Stimulated activated CD4-positive, alpha-beta T cell treated with anti-CD3 and anti-CD28 coated beads, Interleukin-4, amount 100 ng/mL, for 48 hours (primary cell): ENCODE measurements around the gene PPM1F.
"Not testable (repeated sequence)": the region's sequence is repeated elsewhere in the genome, so short reads cannot be mapped to it uniquely, and the experiment has no call there.

ENCODE experiments used
- DNase-seq, 2 donors: peaks; one replicate each; pipeline ENCODE4 v3.0.0-alpha.2; 2020; ENCODE audit warnings: low read depth in 2 of 2

PPM1F gene

DNA sequence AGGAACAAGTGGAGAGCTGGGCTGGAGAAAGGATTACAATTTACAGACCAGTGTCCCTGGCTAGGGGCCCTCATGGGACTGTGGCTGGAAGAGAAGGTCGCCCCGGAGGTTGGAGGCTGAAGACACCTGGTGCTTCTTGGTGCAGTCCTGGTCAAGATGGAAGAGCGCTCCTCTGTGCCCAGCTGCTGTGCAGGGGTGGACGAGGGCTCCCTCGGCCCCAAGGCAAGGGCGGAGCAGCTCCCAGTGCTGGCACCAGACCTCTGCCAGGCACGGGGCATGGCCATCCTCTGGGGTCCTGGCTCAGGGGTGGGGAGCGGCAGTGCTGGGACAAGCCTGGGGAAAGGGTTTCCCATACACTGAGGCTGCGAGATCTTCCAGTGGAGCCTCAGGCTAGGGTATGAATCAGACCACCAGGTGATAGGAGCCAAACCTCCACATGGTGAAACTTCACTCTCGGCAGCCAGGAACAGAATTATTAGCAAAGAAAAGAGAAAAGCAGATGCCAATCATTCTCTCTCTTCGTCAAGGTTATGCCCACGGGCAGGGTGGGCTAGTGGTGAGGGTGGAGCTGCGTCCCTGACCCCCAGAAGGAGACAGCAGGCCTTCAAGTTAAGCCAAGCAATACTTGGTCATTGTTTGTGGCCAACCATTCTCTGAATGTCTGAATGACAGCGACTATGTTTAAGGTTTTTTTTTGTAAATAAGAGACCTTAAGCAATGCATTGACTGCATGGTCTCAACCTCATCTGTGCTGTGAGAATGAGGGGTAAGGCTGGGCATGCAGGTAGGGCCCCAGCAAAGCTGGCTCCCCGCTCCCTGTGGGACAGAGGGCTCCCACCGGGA, 32.1 kb downstream of the PPM1F start:
- DNase-seq: no peak

DNA sequence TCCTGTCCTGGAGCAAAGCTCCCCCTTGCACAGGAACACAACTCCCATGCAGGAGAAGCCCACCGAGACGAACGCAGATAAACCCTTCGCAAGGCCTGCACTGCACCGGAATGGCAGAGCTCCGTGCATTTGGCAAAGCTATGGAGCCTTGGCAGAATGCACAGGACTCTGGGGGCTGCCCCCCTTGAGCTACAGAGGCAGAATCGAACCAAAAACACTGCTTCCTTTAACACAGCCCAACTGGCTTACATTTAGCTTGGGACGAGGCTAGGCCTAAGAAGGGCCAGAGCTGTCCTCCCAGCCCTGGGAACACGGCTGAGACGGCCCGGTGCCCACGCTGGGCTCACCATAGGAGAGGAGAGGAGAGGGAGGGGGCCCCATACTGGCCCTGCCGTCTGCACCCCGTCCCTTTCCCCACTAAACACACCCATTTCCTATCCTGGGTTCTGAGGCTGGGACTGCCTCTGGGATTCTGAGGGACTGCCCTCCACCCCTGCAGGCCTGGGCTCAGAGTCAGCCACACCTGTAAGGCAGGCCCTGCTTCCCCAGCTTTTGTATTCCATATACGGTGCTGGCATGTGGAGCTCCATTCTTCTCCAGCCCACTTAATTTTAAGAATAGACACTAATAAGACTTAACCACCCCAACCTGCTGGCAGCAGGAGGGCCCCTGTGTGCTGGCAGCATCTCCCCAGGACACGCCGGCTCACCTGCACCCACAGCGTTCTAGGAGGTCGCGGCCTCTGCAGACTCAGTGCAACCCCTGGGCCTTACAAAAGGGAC, 32.9 kb downstream of the PPM1F start:
- DNase-seq: no peak

DNA sequence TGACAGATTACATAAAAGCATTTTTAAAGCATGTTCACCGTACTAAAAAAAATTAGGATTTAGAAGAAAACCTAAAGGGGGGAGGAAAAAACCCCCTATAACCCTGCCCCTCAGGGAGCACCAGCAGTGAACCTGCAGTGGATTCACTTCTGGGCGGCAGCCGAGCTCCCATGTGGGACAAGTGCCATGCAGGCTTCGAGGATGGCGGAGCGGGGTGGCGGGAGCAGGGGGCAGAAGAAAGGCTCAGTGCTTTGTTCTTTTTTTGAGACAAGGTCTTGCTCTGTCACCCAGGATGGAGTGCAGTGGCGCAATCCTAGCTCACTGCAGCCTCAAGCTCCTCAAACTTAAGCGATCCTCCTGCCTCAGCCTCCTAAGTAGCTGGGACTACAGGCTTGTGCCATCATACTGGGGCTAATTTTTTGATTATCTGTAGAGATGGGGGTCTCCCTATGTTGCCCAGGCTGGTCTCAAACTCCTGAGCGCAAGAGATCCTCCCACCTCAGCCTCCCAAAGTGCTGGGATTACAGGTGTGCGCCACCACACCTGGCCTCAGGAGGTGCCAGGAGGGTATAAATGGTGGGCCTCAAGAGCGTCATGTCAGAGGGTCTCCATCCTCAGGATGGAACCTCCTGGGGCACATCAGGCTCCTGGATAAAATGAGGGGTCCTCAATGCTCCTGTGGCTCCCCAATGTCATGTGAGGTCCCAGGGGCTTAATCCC, 34.0 kb downstream of the PPM1F start:
- DNase-seq: no peak

DNA sequence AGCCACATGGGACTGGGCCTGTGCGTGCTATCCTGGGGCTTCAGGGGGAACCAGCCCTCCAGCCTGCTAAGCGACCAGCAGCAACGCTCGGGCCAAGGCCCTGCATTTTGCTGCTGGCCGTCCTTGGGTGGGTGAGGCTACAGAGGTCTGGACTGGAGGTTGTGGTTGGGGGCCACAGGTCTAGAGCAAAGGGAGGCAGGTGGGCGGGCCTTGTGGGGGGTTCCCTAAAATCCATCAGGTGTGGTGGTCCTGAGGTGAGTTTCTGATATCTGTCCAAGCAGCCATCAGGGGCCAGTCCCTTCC, 34.7 kb downstream of the PPM1F start:
- DNase-seq: no peak

DNA sequence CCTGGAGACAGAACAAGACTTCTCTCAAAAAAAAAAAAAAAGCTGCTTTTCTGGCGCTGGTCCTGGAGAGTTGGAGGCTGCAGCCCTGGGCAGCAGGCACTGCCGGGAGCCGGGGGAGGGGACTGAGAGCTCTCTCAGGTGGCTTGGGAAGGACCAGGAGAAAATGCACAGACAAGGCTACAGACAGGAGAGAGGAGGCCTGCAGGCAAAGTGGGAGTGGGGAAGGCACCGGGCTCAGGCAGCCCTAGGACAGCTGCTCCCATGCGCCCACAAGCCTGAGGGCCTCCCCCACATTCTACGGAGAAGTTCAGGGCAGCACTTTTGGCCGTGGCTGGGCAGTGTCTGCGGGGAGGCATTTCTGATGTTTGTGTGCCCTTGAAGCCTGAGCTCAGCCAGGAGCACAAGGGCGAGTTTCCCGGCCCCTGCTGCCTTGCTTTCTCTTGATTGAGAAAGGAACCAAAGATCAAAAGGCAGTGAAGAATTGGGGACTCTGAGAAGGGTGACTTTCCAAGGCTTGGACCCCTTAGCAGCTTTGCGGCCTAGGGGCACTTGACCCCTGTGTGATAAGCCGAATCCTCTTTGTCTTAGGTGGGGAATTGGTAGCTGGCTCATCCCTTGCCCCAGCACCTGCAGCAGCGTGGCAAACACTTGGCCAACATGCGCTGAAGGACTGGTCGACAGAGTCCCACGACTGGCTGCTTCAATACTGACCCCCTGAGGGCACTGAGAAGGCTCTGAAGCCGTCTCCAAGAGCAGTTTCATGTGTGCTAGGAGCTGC, 35.3 kb downstream of the PPM1F start:
- DNase-seq: no peak

DNA sequence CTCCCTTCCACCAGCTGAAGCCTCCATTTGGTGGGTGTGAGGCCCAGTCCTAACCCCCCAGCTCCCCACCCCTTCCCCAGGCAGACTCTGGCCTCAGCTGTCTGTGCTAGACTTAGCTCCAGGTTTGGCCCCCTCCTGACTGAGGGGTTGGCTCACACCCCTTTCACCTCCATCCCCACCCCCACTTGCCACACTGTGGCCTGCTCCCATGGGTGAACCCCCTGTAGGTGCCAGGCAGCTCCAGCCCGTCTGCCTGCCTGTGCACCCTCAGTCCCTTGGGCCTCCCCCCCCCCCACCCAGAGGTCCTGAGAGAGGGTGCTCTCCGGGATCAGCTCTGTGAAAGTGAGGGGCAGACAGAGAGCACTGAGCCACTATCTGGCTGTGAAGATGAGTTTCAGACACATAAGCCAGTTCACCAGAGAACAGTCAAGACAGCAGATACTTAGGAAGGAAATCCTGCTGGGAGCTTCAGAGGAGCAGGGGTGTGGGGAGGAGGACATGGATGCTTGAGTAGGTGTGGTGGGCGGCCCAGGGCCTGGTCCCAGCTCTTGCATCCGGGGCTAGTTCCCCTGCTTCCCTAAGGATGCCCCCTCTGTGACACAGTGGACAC, 36.2 kb downstream of the PPM1F start:
- DNase-seq: no peak

DNA sequence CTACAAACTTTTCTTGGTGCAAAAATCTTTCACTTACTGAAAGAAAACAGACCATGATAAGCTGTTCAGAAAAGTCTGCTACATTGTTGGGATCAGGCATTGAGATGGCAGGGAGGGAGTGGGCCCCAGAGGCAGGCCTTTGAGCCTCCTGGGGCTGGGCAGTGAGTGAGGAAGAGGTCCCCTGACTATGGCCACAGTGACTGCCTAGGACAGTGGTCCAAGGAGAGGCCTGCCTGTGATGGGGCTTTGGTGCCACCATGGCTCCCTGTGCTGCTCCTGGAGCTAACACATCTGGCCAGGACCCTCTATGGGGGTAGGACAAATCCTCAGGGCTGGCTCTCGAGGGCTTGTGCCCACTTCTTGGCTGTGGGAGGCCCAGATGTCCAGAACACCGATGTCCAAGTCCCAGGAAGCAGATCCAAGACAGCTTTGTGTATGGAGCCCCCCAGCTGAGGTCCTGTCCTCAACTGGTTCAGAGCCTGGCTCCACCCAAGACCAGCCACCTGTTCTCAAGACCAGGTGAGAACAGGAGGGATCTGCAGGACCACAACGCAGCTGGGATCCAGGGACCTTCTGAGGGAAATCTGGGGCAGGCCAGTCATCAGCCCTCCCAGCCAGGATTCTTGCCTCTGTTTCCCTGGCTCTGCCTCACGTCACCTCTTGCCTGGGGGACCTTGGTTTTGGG, 36.9 kb downstream of the PPM1F start:
- DNase-seq: no peak

DNA sequence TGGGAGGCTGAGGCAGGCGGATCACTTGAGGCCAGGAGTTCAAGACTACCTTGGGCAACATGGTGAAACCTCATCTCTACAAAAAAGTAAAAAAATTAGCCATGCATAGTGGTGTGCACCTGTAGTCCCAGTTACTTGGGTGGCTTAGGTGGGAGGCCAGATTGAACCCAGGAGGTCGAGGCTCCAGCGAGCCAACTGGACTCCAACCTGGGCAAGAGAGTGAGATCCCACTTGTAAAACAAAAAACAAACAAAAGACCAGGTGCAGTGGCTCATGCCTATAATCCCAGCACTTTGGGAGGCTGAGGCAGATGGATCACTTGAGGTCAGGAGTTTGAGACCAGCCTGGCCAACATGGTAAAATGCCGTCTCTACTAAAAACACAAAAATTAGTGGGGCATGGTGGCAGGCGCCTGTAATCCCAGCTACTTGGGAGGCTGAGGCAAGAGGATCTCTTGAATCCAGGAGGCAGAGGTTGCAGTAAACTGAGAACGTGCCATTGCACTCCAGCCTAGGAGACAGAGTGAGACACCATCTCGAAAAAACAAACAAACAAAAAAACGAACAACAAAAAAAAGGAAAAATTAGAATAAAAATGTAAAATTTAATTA, 38.5 kb downstream of the PPM1F start:
- not testable (repeated sequence) for DNase-seq

DNA sequence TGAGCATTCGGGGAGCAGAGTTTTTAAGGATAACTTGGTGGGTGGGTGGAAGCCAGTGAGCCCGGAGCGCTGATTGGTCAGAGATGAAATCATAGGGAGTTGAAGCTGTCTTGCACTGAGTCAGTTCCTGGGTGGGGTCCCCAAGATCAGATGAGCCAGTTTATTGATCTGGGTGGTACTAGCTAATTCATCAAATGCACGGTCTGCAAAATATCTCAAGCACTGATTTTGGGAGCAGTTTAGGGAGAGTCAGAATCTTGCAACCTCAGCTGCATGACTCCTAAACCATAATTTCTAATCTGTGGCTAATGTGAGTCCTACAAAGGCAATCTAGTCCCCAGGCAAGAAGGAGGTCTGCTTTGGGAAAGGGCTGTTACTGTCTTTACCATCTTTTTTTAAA, 42.3 kb downstream of the PPM1F start:
- DNase-seq: not testable (repeated sequence)

DNA sequence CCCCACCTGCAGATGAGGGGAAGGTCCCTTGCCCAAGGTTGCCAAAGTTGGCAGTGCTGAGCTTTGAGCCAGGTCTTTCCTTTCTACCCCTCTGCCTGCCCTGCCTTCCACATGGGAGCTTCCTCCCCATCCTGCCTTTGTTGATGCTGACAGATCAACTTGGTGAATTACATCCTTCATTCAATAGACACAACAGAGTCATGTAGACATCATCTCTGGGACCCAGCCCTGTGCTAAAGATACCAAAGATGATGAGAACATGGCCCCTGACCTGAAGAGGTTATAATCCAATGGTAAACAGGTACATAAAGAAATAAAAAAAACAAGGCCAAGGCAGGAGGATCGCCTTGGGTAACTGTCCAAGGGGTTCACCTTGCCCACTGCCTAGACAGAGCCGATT, 42.8 kb downstream of the PPM1F start:
- no peak for DNase-seq

DNA sequence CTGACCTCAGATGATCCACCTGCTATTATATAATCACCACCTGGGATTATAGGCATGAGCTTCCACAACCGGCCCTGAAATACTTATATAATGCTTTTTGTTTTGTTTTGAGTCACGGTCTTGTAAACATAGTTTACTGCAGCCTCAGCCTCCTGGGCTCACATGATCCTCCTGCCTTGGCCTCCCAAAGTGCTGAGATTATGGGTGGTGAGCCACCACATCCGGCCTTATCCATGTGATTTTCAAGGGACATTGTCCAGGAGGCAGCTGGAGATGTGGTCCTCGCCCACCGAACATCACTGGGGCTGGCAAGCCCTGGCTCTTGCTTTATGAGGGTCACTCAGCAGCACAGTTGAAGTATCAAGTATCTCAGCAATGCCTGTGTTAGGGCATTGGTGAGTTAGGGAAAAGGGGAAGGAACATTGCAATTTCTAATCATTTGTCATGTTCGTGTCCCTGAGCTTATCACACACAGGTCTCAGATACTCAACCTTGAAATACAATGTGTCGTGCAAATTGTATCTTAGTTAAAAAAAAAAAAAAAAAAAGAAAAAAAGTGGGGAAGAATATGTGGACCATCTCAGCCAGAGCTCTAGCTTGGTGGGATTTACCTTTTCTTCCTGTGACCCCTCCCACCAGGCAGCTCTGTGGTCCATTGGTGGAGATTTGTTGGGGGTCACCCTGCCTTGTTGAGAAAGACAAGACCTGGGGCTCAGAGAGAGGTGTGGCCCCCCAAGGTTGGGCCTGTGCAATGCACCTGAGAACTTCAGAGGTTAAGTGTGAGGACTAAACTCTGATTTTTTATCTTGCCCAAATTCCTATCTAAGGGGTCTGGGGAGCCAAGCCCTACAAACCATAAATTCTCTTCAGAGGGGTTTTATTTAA, 44.8 kb downstream of the PPM1F start:
- DNase-seq: no peak

DNA sequence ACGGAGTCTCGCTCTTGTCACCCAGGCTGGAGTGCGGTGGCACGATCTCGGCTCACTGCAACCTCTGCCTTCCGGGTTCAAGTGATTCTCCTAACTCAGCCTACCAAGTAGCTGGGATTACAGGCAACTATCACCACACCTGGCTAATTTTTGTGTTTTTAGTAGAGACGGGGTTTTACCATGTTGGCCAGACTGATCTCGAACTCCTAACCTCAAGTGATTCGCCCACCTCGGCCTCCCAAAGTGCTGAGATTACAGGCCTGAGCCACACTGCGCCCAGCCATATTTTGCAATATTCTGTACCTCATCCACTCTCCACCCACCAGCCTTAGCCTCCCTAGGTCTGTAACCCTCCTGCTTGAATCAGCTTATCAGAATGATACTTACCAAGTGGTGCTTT, 47.4 kb downstream of the PPM1F start:
- DNase-seq: not testable (repeated sequence)

DNA sequence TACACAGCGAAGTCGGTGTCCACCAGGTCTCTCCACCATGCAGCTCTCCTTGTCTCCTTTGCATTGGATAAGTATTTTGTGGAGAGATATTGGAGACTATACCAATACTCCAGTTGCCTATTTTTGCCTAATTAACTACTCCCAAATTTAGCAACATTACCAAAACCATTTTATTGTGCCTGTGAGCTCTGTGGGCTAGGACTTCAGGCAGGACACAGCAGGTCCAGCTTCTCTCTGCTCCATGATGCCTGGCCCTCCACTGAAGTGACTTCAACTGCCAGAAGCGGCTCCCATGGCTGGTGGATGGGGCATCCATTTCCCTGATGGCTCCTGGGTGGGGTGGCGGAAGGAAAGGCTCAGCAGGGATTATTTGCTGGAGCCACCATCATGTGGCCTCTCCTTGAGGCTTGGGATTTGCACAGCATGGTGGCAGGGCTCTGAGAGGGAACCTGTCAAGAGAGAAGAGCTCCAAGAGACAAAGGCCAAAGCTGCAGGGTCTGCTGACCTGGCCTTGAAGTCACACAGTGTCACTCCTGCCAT, 48.3 kb downstream of the PPM1F start:
- no peak for DNase-seq

DNA sequence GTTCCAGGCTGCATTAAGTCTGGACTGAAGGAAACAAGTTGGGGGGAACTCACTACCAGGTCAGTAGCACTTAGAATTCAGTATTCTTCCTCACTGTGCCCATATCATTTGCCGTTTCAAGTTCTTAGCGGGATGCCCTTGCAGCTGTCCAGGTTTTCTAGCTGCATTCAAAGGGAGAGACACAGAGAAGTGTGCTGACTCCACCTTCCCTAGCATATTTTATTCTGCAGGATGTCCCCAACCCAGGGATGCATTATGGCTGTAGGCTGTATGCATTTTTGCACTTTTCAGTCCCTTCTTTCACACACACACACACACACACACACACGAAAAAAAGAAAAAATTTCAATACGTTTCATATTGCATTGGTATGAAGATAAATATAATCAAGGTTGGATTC, 49.4 kb downstream of the PPM1F start:
- DNase-seq: no peak

DNA sequence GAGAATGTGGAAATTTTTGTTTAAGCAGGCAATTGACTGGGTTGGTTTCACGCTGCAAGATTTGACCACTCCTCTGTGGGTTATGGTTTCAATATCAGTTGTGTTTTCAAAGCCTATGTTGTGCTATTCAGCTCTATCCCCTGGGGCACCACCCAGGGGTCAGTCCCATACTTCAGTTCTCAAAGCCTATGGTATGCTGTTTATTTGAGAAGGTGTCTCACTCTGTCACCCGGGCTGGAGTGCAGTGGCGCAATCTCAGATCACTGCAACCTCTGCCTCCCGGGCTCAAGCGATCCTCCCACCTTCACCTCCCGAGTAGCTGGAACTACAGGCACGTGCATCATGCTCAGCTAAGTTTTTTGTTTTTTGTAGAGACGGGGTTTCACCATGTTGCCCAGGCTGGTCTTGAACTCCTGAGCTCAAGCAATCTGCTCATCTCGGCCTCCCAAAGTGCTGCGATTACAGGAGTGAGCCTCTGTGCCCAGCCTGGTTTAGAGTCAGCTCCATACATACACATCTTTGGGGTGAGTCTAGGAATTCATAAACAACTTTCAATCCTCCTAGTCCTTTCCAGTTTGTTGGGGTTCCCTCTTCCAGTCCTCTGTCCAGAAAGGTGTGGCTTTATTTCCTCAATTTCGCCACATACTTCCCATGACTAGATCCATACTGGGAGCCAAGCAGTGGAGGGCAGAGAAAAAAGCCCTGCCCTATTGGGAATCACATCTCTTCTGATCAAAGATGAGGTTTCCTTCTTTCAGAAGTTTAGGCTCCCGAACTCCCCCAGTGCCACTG, 50.2 kb downstream of the PPM1F start:
- DNase-seq: no peak

DNA sequence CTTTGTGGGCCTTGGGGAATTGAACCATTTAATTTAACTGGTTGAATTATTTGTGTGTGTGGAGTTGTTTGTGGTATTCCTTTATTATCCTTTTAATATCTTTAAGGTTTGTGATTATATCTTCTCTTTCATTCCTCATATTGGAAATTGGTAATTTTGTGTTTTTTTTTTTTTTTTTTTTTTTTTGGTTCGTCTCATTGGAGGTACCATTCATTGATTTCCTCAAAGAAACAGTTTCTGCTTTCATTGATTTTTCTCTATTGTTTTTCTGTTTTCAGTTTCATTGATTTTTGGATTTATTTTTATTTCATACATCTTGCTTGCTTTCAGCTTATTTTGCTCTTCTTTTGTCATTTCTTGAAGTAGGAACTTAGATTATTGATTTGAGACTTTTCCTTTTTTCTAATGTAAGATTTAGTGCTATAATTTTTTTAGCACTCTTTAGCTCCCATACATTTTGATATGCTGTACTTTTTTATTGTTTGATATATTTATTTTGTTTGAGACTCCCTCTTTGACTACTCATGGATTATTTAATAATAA, 54.2 kb downstream of the PPM1F start:
- DNase-seq: no peak

DNA sequence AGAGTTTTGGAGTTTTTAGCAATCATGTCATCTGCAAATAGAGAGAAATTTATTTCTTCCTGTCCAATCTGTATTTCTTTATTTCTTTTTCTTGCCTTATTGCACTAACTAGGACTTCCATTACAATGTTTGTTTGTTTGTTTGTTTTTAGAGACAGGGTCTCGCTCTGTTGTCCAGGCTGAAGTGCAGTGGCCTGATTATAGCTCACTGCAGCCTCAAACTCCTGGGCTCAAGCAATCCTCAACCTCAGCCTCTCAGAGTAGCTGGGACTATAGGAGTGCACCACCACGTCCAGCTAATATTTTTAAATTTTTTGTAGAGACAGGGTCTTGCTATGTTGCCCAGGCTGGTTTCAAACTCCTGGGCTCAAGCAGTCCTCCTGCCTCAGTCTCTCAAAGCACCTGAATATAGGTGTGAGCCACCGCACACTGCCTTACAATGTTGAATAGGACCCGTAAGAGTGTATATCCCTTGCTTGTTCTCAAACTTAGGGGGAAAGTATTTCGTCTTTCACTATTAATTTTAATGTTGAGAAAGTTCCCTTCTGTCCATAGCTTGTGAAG, 55.6 kb downstream of the PPM1F start:
- DNase-seq: no peak

DNA sequence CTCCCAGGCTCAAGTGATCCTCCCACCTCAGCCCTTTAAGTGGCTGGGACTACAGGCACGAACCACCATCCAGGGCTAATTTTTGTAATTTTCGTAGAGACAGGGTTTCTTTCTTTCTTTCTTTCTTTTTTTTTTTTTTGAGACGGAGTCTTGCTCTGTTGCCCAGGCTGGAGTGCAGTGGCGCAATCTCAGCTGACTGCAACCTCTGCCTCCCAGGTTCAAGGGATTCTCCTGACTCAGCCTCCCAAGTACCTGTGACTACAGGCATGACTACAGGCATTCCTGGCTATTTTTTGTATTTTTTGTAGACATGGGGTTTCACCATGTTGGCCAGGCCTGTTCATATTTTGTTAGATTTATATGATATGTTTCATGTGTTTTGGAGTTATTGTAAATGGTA, 56.4 kb downstream of the PPM1F start:
- not testable (repeated sequence) for DNase-seq
